GM21526 (cell line): Measurements from ENCODE around the gene C20orf173.
"Not testable (repeated sequence)": the region's sequence is repeated elsewhere in the genome, so short reads cannot be mapped to it uniquely, and the experiment has no call there.

Experiments used
- ATAC-seq: cut with Tn5 transposase; IDR thresholded peaks from one replicate; pipeline ENCODE4 v1.9.1; 2021; ENCODE audit warnings: moderate library complexity; ENCODE audit not compliant: unreplicated experiment, low FRiP score

C20orf173 gene

DNA sequence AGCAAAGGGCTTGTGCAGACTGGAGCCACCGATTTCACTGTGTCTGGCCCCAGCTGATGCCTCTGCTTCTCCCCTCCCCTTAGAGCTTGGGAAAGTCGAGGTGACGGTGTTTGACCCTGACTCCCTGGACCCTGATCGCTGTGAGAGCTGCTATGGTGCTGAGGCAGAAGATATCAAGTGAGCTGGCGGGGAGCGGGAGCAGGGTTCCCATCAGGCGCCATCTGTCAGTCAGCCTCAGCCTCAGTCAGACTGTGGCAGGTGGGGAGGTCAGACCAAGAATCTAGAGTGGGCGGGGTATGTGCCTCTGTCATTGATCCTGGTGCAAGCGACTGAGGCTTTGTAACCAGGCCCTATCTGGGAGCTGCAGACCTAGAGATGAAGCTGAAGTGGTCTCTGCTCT is 17.9 kb upstream of the C20orf173 start:
- no peak for ATAC-seq

DNA sequence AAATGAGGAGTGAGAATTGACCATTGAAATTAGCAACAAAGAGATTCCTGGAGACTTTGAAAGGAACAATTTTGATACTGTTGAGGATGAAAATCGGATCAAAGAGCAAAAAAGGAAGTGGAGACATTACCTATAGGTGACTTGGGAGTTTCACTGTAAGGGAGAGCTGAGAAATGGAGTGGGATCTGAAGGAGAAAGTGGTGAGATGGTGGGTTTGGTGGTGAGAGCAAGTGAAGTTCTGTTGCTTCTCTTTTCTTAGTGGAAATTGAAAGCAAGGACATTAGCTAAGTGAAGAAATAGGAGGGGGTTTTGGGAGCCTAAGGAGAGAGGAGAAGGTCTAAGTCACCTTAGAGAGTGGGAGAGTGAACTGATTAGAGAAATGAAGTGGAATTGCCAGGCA is 16.7 kb upstream of the C20orf173 start:
- no peak for ATAC-seq

DNA sequence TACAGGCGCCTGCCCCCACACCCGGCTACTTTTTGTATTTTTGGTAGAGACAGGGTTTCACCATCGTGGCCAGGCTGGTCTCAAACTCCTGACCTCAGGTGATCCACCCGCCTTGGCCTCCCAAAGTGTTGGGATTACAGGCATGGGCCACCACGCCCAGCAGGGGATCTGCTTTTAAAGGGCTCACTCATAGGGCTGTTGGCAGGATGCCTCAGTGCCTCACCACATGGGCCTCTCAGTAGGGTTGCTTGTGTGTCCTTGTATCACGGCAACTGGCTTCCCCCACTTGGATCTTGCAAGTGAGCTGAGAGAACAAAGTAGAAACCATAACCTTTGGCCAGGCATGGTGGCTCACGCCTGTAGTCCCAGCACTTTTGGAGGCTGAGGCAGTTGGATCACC is 15.5 kb upstream of the C20orf173 start:
- not testable (repeated sequence) for ATAC-seq

DNA sequence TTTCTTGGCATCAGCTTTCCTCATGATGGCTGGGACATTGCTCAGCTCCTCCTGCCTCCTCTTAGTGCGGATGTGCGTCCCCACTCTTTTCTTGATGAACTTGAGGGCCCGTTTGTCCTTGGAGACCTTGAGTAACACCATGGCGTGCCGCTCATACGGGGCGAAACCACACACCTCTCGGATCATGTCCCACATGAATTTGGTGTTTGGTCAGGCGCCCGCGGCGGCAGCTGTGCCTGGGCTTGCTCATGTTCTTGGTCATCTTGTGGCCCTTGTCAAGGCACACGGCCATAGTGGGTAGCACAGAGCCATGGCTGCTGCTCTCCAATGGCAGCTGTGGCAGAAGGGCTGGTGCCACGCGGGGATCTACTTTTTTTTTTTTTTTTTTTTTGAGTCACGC is 15.0 kb upstream of the C20orf173 start:
- no peak for ATAC-seq

DNA sequence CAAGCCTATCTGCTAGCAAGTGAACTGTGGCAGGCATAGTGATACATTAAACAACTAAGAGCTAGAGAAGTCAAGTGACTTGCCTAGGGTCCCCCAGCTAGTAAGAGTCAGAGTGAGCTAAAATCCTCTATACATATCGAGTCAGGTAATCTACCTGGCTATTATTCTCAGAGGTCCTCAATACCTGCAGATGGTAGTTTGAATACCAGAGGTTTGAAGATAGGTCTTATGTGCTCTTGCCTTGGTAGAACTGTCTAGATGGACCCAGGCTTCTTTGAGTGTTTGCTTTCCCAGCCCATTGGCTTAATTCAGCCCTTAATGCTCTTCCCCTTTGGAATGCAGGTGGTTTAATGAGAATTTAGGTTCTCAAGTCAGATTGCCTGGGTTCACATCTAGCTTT is 13.5 kb upstream of the C20orf173 start:
- ATAC-seq = no peak

DNA sequence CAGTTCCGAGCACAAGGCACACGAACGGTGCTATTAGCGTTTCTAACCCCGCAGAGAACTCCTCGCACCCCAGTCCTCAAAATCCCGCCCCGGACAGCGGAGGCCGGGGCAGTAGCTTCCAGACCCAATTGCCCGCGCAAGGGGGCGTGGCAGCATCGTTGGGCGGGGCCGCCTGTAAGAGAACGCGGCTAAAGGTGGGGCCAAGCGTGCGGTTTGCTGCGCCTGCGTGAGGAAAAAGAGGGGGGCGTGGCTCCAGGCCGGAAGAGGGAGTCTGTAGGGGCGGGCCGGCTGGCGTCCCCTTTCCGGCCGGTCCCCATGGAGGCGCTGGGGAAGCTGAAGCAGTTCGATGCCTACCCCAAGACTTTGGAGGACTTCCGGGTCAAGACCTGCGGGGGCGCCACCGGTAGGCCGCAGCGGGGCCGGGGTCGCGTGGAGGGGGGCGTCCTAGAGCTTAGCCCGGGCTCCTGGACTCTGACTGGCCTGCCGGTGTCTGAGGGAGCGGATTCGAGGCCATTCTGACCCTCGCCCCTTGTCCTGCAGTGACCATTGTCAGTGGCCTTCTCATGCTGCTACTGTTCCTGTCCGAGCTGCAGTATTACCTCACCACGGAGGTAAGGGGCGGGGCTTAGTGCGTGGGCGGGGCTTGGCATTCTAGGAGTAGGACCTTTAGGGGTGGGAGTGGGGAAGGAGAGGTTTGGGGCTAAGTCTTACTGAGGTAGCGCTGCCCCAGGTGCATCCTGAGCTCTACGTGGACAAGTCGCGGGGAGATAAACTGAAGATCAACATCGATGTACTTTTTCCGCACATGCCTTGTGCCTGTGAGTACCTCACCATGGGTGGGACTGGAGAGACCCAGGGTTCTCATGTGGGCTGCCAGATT is 12.6 kb upstream of the C20orf173 start, which contains the start of gene ERGIC3:
Gene ERGIC3 (plus strand): TSS at position 296 of the 880 bp plus-strand sequence. CDS start 20 bp downstream, at position 316.
- peak; percentile 90 for ATAC-seq

DNA sequence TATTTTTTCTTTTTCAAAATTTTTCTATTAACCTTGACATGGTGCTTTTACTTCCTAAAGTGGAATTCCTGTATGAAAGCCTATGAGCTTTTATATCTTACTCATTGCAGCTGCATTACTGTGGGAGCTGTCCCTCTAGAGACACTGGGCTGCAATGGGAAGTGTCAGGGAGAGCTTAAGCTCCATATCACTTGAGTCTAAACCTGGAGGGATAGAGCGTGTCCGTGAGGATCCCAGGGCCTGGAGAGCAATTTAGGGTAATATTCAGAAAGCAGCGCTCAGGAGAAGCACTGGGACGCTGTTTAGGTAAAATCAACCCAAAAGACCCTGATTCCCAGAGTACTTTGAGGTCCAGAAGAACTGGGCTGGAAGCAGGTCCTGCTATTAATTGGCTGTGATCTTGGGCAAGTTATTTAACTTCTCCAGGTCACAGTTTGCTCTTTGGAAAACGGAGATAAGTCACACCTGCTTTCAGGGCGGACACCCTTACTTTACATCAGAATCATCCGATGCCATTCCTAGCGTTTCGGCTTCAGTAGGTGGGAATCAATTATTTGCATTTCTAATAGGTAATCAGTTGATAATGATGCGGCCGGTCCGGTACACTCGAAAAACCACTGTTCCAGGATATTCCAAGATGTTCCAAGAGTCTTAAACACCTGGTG is 11.8 kb upstream of the C20orf173 start:
- ATAC-seq = no peak

DNA sequence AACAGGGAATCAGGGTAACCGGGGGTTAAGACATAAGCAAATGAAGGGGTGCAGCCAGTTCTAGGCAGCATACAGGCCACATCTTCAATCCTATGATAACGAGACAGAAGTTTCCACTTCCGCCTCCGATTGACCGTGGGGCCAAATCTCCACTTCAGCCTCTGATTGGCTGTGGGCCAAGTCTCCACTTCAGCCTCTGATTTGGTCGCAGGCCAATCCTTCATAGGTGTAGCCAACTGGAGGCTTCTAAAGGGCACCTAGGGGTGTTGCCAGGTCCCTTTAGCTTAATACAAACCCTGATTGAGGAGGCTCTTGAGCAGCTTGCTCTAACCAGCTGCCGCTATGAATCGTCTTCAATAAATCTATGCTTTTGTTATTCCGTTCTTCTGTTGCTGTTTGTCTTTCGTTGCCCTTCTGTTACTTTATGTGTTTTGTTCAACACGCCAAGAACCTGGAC is 10.3 kb upstream of the C20orf173 start:
- no peak for ATAC-seq

DNA sequence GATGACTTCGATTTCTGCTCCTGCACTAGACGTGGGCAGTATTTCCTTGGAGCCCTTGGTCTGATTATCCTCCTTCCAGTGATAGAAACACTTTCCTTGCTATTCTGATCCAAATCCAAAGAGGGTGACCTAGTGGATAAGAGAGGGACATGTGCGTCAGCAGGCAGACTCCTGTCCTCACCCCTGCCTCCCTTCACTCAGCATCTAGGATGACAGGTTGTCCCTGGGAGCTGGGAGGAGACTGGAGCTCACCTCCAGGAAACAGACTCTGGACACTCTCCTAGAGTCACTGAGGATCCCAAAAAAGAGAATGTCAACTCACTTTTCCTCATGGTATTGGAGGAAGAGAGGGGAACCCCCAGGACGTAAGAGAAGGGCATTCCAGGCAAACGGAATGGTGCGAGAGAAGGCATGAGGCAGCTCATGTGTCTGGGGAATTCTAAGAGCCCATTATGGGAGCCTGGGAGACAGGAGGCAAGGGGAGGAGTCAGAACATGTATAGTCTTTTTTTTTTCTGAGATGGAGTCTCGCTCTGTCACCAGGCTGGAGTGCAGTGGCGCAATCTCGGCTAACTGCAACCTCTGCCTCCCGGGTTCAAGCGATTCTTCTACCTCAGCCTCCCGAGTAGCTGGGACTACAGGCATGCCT is 2.2 kb downstream of the C20orf173 start:
- no peak for ATAC-seq

DNA sequence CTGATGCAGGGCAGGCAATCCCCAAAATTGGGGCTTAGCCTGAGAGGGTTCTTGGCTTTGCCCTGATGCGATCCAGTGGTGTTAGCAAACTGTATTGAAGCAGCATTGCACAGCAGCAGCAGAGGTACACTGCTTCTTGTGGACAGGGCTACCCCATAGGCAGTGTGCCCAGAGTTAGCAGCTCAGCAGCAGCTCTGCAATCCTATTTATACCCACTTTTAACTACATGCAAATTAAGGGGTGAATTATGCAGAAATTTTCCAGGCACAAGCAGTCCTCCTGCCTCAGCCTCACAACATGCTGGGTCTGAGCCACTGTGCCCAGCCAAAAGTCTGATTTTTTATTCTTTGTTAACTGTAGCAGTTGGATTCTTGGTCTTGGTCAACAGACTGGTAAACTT is 3.8 kb downstream of the C20orf173 start:
- ATAC-seq = no peak

DNA sequence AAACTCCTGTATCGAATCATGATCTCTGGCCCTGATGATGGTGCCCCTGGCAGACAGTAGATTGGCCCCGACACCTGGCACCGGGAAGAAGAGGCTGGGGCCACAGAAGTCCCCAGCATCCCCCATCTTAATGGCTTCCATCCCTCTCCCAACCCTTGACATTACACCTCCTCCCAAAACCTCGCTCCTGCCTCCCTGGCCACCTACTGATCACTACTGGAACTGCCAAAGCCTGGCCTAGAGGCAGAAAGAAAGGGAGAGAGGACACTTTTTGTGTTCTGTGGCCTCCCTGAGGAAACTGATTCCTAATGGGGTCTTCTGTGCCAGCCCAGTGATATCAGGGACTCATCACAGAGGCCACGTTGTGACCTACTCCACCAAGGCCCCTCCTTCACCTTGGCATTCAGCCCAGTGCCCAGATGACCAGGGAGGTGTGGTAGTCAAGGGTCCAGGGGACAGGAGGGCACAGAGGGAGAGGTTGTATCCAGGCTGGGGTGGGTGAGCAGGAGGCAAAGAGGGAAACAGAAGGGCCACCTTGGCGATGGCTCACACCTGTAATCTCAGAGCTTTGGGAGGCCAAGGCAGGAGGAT is 6.1 kb downstream of the C20orf173 start:
- no peak for ATAC-seq

DNA sequence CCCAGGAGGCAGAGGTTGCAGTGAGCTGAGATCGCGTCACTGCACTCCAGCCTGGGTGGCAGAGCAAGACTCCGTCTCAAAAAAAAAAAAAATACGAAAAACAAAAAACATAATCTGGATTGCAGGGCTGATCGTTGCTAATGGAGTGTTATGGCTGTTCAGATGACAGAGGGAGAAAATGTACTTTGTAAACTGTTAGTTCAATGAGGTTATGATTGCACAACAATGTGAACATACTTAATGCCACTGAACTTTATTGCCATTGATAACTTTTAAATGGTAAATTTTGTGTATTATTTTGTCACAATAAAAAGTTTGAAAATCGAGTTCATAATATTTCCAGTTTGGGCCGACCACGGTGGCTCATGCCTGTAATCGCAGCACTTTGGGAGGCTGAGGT is 10.5 kb downstream of the C20orf173 start:
- ATAC-seq = no peak

DNA sequence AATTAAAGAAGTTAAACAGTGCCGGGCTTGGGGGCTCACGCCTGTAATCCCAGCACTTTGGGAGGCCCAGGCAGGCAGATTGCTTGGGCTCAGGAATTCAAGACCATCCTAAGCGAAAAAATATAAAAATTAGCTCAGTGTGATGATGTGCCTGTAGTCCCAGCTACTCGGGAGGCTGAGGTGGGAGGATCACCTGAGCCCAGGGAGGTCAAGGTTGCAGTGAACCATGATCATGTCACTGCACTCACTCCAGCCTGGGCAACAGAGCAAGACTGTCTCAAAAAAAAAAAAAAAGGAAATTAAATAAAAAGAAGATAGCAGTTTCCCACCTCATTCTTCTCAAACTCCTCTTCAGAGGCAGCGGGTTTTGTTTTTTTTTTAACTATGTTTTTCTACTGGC is 11.7 kb downstream of the C20orf173 start:
- ATAC-seq = not testable (repeated sequence)

DNA sequence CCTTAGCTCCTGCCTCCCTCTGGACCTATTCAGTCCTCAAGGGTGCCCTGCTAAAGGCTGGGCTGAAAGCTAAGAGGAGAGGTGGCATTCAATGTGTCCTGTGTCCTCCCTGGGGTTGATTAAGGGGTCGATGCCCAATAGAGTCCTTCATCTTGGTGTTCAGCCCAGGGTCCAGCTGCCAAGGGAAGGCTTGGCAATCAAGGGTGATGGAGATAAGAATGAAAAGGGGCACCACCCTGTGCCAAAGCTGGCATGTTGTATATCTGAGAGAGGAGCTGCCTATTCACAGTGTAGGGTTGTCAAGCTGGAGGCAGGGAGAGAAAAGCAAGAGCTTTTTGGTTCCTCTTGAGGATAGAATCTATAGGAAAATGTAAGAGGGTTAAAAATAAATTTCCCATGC is 12.3 kb downstream of the C20orf173 start:
- no peak for ATAC-seq

DNA sequence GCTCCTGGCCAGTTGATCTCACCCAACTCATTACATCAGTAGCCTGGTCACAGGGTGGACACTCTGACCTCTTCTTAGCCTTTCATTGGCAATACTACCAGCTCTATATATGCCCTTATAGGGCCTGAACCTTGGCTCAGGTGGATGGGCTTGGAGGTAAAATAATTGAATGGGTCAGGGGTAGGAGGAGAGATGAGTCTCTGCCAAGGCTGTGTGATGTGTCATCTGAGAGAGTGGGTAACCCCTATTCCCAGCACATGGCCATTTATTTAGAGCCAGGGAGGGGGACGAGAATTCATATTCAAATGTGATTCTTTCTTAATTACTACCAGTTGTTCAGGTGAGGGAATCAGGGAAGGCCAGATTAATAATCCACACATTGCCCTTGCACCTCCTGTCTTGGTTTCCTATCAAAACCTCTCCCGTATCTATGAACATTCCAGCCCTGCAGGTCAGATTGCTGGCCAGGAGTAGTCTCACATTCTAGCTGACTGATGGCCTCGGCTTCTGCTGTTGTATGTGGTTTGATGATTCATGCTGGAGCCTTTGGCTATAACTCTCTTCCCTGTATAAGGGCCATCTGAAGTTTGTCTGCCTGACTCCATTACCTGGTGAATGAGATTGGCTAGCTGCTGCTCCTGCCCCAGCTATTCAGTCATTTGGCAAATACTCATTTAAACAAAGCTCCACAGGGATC is 13.4 kb downstream of the C20orf173 start:
- ATAC-seq = no peak

DNA sequence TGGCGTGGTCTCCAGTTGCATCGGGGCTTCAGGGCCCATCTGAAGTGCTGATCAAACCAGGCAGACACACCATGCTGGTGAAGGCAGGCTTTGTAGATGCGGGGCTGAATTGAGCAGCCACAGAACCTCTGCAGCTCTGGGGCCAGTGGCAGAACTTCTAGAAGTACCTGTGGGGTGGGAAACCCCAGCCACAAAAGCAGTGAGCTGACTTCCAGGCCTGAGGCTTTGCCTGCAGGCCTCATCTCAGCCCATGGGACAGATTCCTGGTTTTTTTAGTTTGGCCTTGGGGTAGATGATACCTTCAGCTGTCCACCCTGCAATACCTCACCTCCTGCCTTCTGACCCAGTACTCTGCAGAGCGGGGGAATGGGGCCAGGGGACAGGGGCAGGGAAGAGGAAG is 14.1 kb downstream of the C20orf173 start:
- no peak for ATAC-seq

DNA sequence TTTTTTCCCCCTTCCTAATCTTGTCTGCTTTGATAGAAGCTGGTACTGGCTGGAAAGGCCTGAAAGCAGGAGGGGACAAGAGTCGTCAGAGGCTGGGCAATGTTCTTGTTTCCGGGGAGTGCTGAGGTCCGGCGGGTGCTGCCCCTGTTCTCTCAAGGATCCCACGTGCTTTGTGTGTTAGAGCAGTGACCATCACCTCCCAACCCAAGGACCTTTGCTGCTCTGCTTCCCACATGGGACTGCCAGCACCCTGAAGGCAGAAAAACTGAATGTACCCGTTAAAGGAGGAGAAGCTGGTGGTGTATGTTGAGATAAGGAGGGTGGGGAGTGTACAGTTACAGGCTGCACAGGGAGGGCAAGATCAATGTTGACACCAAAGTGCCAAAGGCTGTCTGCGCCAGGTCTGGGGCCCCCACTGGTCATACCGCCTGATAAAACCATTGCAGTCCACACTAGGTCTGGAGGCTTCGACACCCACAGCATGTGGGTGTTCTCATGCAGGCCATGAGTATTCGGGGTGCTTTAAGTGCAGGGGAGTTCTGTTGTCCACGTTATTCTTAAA is 15.0 kb downstream of the C20orf173 start:
- ATAC-seq = no peak

DNA sequence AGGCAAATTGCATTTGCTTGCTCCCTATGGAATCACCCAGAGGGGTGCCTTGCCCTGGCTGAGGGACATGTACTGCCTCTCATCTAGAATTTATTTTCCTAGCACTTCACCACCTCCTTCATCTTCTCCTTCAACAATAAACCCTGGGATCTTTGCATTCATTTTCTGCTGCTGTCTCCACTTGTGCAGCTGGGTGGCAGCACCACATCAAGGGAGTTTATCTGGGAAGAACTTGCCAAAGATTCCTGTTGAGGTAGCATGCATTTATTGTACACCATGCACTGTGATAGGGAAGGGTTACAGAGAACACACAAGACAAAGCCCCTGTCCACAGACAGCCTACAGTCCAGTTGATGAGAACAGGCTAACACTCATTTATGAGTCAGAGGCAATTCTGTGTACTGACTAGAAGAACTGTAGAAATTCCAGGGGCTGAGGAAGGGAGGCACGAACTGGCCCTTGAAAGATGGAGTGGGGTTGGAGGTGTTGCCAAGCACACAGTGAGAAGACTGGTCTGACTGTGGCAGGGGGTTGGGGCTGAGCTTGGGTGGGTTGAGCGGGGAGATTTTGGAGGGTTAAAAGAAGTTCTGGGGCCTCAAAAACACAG is 17.5 kb downstream of the C20orf173 start:
- no peak for ATAC-seq

DNA sequence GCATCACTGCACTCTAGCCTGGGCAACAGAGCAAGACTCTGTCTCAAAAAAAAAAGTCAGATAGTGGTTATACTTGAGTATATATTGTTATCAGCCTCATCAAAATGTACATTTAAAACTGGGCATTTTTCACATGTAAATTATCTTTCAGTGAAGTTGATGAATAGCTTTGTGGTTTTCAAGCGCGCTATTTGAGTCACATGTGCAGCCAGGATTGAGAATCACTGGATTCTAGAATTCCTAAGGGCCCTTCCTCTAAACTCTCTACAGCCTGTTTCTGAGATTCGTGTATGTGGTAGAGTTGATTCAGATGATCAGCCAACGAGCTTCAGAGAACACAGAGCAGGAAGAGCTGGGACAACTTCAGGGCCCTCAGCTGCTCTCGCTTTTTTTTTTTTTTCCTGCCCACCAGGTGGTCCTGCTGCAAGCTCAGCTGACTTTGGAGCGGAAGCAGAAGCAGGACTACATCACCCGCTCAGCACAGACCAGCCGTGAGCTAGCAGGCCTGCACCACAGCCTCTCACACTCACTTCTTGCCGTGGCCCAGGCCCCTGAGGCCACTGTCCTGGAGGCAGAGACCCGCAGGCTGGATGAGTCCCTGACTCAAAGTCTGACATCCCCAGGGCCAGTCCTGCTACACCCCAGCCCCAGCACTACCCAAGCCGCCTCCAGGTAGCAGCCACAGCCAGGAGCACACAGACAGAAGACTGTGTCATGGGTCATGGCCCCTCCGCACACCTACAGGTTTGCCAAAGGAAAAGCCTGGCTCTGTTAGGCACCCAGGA is 18.3 kb downstream of the C20orf173 start:
- no peak for ATAC-seq
